Kidney (tissue), 14 donors: ENCODE measurements around the gene GRAMD2A. TPM values are rescaled to one million over a fixed set of nuclear protein-coding genes. Genes with fewer than 3 reads are reported as not detected.

ENCODE experiments used
- DNase-seq, 5 donors: peaks; one replicate each; pipeline ENCODE4 v3.0.0-alpha.2; 2013 to 2020
- FAIRE-seq: peaks from 2 replicates; lab custom pipeline; 2012; peaks lifted over from hg19 to GRCh38; lab: Jason Lieb, UNC
- H3K27ac ChIP-seq, 2 donors: one replicate each; pipeline ENCODE4 v1.7.0; 2013; ENCODE audit warnings: low read depth in 2 of 2, low read length in 2 of 2, inconsistent platforms in 1 of 2
- H3K27me3 ChIP-seq: one replicate; pipeline ENCODE4 v1.7.1; 2013; ENCODE audit warnings: low read length, inconsistent platforms; ENCODE audit not compliant: control insufficient read depth, insufficient read depth
- H3K36me3 ChIP-seq, 3 donors: one replicate each; pipeline versions ENCODE4 v1.7.0 to v1.7.1; 2013; ENCODE audit warnings: low read length in 3 of 3, control low read depth in 1 of 3, inconsistent platforms in 1 of 3; ENCODE audit not compliant: insufficient read depth in 3 of 3, control insufficient read depth in 2 of 3
- H3K4me1 ChIP-seq, 3 donors: one replicate each; pipeline versions ENCODE4 v1.7.0 to v1.7.1; 2013; ENCODE audit warnings: low read length in 3 of 3, inconsistent platforms in 1 of 3, low read depth in 1 of 3; ENCODE audit not compliant: control insufficient read depth in 2 of 3, insufficient read depth in 2 of 3
- H3K4me3 ChIP-seq, 3 donors: one replicate each; pipeline versions ENCODE4 v1.7.0 to v1.8.1; 2013; ENCODE audit warnings: low read length in 3 of 3, control low read depth in 1 of 3, inconsistent platforms in 1 of 3
- H3K9ac ChIP-seq, 3 donors: one replicate each; pipeline versions ENCODE4 v1.7.0 to v1.7.1; 2013; ENCODE audit warnings: low read length in 3 of 3, control low read depth in 1 of 3, inconsistent platforms in 1 of 3
- H3K9me3 ChIP-seq, 3 donors: one replicate each; pipeline versions ENCODE4 v1.7.0 to v1.7.1; 2013; ENCODE audit warnings: low read length in 3 of 3, control low read depth in 1 of 3, inconsistent platforms in 1 of 3; ENCODE audit not compliant: control insufficient read depth in 2 of 3, insufficient read depth in 1 of 3
- intact Hi-C: fragments of 100-400 bp; cut with DNase I; formaldehyde crosslinking; loops from one replicate; pipeline ENCODE4 v1.11.1; 2022
- polyA plus RNA-seq: library from polyadenylated mRNA; stranded (reverse); fragments of 350-450 nt; fragmentation: Illumina TruSeq; extraction: RNeasy Lipid Tissue Mini Kit (QIAGEN cat#74804); gene quantifications from one replicate; pipeline ENCODE4 v1.2.3, GENCODE V29; 2014; ENCODE audit warnings: low read depth, low replicate concordance; ENCODE audit not compliant: insufficient read depth
- total RNA-seq: library from RNA; stranded (reverse); fragmentation: NEBNext Ultra II Directional; extraction: Animal tissue kit (Norgen Biotek cat#: 25700); gene quantifications from one replicate; pipeline ENCODE4 v1.2.1, GENCODE V29; 2021
- TF ChIP-seq, protein P1 (sequence below): IDR thresholded peaks from 3 replicates; pipeline ENCODE4 v1.5.1; 2012; ENCODE audit warnings: mild to moderate bottlenecking, moderate library complexity, borderline replicate concordance; ENCODE audit not compliant: insufficient read depth; ENCODE audit errors: extremely low read depth
- donor health status: control.
- donor health status: control.
- donor health status: control.
- donor health status: control.
- donor health status: control.
- donor health status: DM: yes; HTN: yes; CAD: no.
- donor health status: Normal renal cell carcinoma (clear cell type).

GRAMD2A gene
- total and polyA plus RNA-seq, 2 donors from 2014 or later = 2.7 to 5.4 TPM

DNA sequence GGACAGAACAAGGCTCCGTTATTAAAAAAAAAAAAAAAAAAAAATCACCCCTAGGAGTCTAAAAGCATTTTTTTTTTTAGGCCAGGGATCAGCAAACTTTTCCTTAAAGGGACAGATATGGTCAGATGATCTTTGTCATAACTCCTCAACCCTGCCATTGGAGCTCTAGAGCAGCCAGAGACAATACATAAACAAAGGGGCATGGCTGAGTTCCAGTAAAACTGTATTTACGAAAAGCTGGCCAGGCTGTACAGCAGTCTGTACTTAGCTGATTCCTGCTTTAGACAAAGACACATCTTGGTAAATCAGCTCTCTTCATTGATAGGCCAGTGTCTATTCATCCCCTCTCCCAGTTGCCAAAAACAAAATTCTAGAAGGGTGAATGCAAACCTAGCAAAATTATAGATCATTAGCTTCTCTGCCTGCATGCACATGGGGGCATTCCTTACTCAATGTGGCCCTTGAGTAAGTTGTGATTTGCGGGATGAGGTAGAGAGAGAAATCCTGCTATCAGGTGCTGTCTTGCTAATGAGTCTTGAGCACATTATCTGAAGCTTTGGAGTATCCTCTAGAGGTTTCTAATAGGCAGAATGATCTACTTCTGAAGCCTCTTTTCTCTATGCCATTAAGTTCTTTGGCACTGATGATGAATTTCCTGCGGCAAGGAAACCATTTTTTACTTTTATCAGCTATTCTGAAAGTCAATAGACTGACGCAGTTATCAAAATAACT is 44.2 kb downstream of the GRAMD2A start:
- TF ChIP-seq, protein P1, sequence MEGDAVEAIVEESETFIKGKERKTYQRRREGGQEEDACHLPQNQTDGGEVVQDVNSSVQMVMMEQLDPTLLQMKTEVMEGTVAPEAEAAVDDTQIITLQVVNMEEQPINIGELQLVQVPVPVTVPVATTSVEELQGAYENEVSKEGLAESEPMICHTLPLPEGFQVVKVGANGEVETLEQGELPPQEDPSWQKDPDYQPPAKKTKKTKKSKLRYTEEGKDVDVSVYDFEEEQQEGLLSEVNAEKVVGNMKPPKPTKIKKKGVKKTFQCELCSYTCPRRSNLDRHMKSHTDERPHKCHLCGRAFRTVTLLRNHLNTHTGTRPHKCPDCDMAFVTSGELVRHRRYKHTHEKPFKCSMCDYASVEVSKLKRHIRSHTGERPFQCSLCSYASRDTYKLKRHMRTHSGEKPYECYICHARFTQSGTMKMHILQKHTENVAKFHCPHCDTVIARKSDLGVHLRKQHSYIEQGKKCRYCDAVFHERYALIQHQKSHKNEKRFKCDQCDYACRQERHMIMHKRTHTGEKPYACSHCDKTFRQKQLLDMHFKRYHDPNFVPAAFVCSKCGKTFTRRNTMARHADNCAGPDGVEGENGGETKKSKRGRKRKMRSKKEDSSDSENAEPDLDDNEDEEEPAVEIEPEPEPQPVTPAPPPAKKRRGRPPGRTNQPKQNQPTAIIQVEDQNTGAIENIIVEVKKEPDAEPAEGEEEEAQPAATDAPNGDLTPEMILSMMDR = no peak
- FAIRE-seq (no peak), DNase-seq (no peak)
- Histone ChIP-seq H3K9ac (no peak overlapping the region), H3K36me3 (no peaks in the 10 kb centered on the region), H3K9me3 (no peaks in the 10 kb centered on the region), H3K4me1 (peaks cover 2 to 22% (median 17%) of the 10 kb centered on the region in 3 donors), H3K27ac (peak overlapping the region in 1 of 2 donors; percentile 18), H3K27me3 (no peaks in the 10 kb centered on the region), H3K4me3 (no peak overlapping the region)
- intact Hi-C loops = no loop called here

DNA sequence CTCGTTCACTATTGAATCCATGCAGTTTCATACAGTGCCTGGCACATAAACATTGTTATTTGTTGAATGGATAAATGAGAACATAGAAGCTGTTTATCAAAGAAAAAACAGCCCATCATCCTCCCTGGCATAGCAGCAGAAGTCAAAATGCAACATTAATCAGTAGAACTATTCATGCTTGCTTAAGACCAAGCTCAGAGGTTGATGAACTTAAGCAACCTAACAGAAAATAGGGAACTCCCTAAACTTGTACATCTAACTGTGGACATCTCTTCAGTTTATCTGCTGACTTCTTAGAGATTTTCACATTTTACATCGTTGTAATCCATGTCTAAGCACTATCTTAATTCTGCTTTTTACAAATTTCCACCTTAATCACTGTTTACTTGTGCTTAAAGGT is 50.2 kb downstream of the GRAMD2A start:
- Histone ChIP-seq H3K4me1 (no peaks in the 10 kb centered on the region), H3K27ac (no peak overlapping the region), H3K9me3 (no peaks in the 10 kb centered on the region), H3K9ac (no peak overlapping the region), H3K4me3 (no peak overlapping the region), H3K27me3 (no peaks in the 10 kb centered on the region), H3K36me3 (no peaks in the 10 kb centered on the region)
- intact Hi-C loops = no loop called here
- TF ChIP-seq, protein P1 = no peak
- DNase-seq = no peak
- FAIRE-seq = no peak

DNA sequence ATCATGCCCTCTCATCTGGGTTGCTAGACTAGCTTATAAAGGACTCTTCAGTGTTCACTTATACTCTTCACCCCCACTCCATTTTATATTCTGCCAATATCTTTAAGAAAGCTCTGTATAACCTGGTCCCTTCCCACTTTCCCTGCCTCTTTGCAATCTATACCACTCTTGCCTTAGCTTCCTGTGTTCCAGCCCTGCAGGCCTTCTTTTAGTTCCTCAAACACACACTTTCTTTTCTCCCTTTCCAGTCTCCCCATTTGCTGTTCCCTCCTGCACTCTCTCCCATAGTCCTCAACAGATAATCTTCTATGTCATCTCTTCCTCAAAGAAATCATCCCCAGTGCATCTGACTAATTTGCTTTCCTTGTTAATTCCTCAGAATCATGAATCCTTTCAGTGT is 50.7 kb downstream of the GRAMD2A start:
- Histone ChIP-seq H3K27me3 (no peaks in the 10 kb centered on the region), H3K27ac (no peak overlapping the region), H3K9ac (no peak overlapping the region), H3K4me1 (no peaks in the 10 kb centered on the region), H3K36me3 (no peaks in the 10 kb centered on the region), H3K9me3 (no peaks in the 10 kb centered on the region), H3K4me3 (no peak overlapping the region)
- DNase-seq = no peak
- TF ChIP-seq, protein P1 = no peak
- no peak for FAIRE-seq
- intact Hi-C loops = no loop called here
